HG03196 (cell line): ENCODE measurements around the gene AK8.

Source experiments
- ATAC-seq: cut with Tn5 transposase; IDR thresholded peaks from one replicate; pipeline ENCODE4 v1.9.1; 2021; ENCODE audit not compliant: unreplicated experiment

Gene AK8

DNA sequence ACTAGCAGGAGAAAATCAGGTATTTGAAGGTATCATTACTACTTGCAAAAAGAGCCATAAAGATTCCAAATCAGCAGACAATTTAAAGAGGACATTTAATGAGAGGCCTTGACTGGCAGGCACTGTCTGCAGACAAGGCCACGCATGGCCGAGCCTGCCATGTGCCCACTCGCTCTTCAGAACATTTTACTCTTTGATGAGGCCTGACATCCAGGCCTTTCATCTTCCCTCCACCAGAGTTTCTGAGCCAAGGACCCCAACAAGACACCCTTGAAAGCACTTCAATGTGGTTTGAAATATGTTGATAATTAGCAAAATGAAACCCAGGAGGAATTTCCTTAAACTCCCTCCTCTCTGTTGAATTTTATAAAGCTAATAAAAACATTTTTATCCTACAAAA, 16.4 kb downstream of the AK8 start:
- no peak for ATAC-seq

GRCh38 chr9:132858751-132859150, 19.3 kb downstream of the AK8 start:
- no peak for ATAC-seq

- no peak for ATAC-seq
Measured at GRCh38 chr9:132857616-132858342, 20.3 kb downstream of the AK8 start.

DNA sequence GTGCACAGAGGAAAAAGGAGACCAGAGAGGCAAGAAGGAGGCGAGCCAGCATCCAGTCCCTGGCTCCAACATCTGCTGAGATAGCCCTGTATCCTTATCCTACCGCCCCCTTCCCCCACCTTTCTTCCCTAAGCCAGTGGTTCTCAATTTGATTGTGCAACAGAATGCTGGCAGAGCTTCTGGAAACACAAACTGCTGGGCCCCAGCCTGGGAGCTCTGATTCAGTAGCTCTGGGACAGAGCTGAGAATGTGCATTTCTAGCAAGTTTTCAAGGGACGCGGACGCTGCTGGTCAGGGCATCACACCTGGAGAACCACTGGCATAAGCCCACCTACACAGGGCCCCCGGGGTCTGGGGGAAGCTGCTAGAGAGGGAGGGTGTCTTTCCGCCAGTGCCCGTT, 21.1 kb downstream of the AK8 start:
- no peak for ATAC-seq

DNA sequence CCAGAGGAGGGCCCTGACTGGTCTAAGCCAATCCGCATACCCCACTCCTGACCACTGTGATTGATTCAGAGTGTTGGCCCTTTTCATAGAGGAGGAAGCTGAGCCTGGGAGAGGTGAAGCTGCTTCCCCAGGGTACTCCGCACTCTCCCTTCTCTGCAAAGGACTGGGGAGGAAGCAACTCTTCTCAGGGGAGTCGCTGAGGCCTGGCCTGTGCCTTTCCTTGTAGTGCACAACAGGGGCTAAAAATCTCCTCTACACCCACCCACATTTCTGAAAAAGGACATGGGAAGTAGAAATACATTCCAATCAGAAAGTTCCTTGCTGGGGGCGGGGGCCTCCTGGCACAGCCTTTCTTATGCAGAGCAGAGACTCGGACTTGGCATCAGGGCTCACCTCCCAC, 22.2 kb downstream of the AK8 start:
- no peak for ATAC-seq

DNA sequence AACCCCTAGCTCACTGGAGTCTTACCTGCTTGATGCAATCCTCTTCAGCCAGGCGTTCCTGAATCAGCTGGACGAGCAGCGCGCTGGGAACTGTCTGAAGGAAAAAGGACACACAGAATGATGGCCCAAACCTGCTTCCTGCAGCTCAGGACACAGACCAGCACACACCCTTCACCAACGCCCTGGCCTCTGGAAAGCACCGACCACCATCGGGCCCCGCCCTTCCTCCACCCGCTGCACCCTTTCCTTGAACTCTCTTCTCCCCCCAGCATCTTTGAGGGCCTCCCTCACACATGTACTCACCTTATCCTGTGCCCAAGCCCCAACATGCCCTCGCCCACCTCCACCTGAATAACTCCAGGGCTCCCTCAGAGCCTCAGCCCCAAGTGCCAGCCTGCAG, 23.3 kb downstream of the AK8 start:
- ATAC-seq: no peak

GRCh38 chr9:132853482-132853881, 24.6 kb downstream of the AK8 start:
- ATAC-seq: no peak

GRCh38 chr9:132849185-132849706, 28.8 kb downstream of the AK8 start:
- no peak for ATAC-seq

- ATAC-seq: no peak
Measured at GRCh38 chr9:132846918-132847515, 31.1 kb downstream of the AK8 start.

- no peak for ATAC-seq
Measured at GRCh38 chr9:132846109-132846917, 31.8 kb downstream of the AK8 start.

DNA sequence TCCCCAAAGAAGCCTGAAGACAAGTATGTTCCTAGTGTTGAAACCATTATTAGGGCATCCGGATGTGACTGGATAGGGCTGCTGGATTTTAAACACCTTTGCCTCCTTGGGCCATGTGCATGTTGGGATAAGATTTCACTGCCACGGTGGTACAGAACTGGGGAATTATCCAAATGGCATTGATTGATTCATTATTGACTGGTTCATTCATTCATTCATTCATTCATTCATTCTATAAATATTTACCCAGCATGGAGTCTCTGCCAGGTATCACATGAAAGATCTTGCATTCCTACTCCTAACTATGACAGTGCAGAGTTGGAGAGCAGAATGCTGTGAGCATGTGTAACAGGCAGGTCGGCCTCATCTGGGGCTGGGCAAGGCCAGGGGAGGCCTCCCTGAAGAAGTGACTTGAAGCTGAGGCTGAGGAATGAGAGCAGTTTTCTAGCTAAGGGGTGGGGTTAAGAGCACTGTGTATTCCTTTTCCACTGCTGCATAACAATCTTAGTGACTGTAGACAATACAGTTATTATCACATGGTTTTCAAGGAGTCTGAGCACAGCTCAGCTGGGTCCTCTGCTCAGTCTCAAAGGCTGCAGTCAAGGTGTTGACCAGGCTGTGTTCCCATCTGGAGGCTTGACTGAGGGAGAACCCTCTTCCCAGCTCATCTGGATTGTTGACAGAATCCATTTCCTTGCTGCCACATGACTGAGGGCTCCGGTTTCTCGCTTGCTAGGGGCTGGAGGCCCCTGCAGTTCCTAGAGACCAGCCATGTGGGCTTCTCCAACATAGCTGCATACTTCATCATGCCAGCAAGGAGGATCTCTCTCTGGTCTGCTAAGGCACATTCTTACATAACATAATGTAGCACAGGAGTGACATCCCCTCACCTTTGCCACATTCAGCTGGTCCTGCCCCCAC, 35.7 kb downstream of the AK8 start:
- no peak for ATAC-seq

- no peak for ATAC-seq
Measured at GRCh38 chr9:132840980-132841379, 37.1 kb downstream of the AK8 start.

- no peak for ATAC-seq
Measured at GRCh38 chr9:132838291-132838690, 39.8 kb downstream of the AK8 start.

- ATAC-seq: no peak
Measured at GRCh38 chr9:132837501-132838286, 40.4 kb downstream of the AK8 start.

GRCh38 chr9:132834343-132834742, 43.7 kb downstream of the AK8 start:
- ATAC-seq: no peak

- no peak for ATAC-seq
Measured at GRCh38 chr9:132833550-132834121, 44.4 kb downstream of the AK8 start.

GRCh38 chr9:132832171-132832881, 45.8 kb downstream of the AK8 start:
- no peak for ATAC-seq

DNA sequence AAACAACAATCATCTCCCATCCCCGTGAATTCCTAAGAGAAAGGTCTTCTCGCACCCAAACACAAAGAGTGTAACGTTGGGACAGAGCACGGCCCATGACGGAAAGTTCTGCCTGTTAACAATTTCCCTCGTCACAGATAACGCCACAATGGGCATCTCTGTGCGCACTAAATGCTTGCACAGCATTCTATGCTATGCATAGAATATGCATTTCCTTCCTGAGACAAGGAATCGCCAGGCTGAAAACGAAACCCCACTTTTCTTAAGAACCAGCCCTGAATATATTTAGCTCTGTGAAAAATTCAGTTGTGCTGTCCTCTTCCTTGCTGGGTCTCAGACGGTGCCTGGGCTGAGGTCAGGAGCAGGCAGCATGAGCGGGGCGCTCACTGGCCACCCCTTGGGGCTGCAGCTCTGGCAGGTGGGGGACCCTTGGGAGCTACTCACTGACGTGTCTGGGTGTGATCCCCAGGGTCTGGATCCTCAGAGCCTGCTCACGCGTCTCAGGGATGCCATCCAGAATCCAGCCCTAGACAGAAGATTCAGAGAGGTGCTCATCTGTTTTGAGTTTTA, 49.8 kb downstream of the AK8 start:
- ATAC-seq: no peak

DNA sequence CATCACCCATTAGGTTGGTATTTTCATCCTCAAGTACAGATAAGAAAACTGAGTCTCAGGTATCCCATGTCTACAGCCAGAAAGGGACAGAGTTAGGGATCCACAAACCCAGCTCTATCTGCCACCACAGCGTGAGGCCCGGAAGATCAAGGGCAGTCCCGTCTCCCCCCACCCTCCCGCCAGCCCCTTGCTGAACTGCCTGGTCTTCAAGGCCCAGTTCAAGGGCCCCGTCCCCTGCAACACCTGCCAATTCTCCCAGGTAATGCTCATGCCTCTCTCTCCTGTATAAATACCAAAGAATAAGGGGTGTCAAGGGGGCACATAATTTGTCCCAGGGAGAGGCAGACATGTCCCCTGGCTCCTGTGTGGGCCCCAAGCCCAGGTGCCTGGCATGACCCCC, 50.7 kb downstream of the AK8 start:
- no peak for ATAC-seq
